NCI-H510A treated with DMSO at 0.1 percent for 48 hours (cell line): ENCODE measurements around the gene APOL3.
A peak's percentile ranks its signal among the peaks of the same experiment; 100 is the strongest.
"Not testable (repeated sequence)": the region's sequence is repeated elsewhere in the genome, so short reads cannot be mapped to it uniquely, and the experiment has no call there.

Source experiments
- DNase-seq: peaks from one replicate; lab custom pipeline; 2025; lab: John Stamatoyannopoulos, UW

The APOL3 gene, protein sequence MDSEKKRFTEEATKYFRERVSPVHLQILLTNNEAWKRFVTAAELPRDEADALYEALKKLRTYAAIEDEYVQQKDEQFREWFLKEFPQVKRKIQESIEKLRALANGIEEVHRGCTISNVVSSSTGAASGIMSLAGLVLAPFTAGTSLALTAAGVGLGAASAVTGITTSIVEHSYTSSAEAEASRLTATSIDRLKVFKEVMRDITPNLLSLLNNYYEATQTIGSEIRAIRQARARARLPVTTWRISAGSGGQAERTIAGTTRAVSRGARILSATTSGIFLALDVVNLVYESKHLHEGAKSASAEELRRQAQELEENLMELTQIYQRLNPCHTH

DNA sequence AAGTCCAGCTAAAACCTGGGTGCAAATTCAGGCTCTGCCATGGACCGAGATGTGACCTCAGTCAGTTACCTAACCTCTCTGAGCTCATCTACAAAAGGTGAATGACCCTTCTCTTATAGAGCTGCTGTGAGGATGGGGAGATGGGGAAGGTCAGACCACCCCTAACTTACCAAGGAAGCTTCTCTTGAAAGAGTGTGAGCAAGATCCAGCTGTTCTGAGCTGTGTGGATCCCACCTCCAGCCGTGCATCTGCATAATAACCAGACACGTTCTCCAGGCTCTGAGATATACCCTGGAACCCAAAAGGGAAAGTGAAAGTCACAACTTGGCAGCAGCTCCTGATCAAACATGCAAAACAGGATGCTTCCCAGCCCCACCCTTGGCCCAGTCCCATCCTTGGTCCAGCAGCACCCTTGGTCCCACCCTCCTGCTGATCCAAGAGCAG is at the start of gene APOL3:
Gene APOL3 (minus strand): TSS at position 257 of the 444 bp plus-strand sequence. CDS start 11,700 bp downstream, outside the sequence.
- DNase-seq = no peak

- no peak for DNase-seq
Observed at GRCh38 chr22:36210224-36210623, 49.7 kb upstream of the APOL3 start.

DNA sequence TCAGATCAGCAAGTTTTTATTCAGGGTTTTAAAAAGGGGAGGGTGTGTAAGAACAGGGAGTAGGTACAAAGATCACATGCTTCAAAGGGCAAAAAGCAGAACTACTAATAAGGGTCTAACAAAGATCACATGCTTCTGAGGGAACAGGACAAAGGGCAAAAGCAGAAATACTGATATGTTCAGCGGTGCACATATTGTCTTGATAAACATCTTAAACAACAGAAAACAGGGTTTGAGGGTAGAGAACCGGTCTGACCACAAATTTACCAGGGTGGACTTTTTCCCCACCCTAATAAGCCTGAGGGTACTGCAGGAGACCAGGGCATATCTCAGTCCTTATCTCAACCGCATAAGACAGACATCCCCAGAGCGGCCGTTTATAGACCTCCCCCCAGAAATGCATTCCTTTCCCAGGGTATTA is 48.9 kb upstream of the APOL3 start:
- not testable (repeated sequence) for DNase-seq

DNA sequence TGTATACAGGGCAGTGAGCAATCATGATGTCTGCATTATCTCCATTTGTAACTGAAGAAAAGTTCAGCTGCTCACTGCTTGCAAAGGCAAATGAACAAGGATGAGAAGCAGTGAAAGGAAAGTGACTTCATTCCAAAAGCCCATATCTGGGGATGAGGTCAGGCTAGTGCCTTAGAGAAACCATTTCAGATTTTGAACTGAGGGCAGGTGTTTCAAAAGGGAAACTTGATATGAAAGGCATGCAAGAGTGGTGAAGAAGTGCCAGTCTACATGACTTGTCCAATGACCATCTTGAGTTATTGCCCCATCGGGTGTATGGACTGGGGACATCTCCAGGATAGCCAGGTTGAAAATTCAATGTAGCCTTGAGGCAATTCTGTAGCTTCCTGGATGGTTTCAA is 48.4 kb upstream of the APOL3 start:
- DNase-seq = no peak

GRCh38 chr22:36208162-36208765 is 47.7 kb upstream of the APOL3 start:
- DNase-seq = no peak

DNA sequence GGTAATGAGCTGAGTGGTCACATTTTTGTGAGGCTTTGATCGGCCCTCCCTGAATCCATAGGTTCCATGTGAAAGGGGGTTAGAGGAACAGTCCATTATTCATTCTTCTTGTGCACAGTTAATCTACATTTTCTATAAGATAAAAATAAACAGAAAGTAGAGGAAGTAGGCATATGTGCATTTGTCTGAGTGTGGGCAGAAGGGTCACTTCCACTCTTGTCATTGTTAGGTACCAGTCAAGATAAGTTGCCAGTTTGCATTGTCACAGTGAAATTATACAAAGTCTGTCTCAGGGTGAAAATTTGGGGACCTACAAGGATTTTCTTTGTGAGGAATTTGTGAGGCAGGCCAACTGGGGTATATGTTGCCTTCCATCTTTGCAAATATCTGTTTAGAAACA is 45.7 kb upstream of the APOL3 start:
- no peak for DNase-seq

DNA sequence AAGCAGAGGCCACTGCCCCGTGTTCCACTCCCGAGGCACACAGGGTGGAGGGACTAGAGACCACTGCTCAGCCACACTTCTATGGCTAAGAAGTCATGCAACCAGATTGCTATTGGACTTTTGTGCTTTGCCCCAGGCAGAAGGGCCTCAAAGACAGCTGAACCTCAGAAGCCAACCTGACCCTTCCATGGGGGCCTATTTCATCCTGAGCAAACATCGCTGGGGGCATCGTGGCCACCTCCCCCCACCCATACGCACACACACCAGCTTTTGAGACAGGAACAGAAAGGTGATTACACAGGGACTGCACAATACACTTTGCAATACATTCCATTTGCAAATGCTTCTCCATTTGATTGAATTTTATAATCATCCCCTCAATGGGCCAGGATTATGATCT is 45.0 kb upstream of the APOL3 start:
- DNase-seq = not testable (repeated sequence)

DNA sequence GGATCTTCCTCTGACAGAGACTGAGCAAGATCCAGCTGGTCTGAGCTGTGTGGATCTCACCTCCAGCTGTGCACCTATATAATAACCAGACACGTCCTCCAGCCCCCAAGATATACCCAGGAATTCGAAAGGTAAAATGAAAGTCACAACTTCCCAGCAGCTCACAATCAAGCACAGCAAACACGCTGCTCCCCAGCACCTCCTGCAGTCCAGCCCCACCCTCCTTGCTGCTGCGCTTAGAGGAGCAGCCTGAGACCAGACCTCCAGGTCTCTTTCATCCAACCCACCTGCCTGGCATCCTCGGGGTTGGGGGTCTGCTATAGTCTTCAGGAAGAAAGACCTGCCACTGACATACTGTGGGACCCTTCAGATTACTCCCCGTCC is 44.1 kb upstream of the APOL3 start:
- no peak for DNase-seq

- DNase-seq = no peak
Observed at GRCh38 chr22:36204001-36204631, 43.6 kb upstream of the APOL3 start.

- DNase-seq = peak; percentile 34
Observed at GRCh38 chr22:36203441-36203840, 42.9 kb upstream of the APOL3 start.

- DNase-seq = peak; percentile 40
Observed at GRCh38 chr22:36202906-36203305, 42.4 kb upstream of the APOL3 start.

- DNase-seq = no peak
Observed at GRCh38 chr22:36201630-36202319, 41.2 kb upstream of the APOL3 start, which contains the start of gene APOL4. TSS of gene APOL4 (minus strand) at chr22:36201809. CDS start at chr22:36201734, 75 bp downstream.

GRCh38 chr22:36201025-36201424 is 40.5 kb upstream of the APOL3 start:
- not testable (repeated sequence) for DNase-seq

DNA sequence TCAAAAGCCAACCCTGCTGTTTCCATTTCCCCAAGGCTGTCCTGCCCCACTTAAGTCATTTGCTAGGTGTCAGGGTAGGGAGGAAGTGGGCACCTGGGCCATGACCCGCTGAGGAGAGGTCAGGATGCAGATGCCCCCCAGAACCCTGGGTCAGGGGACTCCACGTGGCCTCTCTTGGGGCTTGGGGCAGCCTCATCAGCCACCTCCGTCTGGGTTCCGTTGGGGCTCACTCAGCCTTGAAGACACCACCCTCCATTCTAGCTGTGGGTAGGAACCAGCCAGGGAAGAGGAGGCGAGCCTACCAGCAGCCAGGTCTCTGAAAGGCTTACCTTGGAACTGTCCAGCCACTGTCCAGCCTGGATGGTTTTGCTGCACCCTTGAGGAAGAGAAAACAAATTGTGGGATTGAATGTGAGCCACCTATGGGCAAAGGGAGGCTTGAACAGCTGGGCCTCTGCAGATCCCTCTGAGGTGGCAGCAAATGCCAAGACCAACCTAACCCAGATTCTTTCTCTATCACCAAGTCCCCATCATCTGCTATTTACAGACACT is 38.5 kb upstream of the APOL3 start:
- no peak for DNase-seq

- DNase-seq = no peak
Observed at GRCh38 chr22:36198536-36198935, 38.0 kb upstream of the APOL3 start.

- DNase-seq = no peak
Observed at GRCh38 chr22:36197514-36198146, 37.1 kb upstream of the APOL3 start.

DNA sequence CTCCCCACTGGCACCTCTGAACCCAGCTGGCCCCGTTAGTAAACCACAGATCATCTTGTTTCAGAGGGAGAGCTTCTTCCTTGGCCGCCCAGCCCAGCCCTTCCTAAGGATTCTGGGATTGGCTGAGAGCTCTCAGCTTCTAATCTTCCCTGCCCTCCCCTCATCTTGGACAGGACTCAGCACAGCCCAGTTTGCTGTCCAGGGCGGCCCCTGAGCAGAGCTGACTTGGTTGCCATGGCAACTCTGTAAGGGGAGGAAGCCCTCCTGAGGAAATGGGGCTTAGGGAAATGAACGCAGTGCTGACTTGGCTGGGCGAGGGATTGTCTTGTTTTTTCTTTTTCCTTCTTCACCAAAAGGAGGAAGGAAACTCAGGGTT is 36.5 kb upstream of the APOL3 start:
- DNase-seq = no peak

DNA sequence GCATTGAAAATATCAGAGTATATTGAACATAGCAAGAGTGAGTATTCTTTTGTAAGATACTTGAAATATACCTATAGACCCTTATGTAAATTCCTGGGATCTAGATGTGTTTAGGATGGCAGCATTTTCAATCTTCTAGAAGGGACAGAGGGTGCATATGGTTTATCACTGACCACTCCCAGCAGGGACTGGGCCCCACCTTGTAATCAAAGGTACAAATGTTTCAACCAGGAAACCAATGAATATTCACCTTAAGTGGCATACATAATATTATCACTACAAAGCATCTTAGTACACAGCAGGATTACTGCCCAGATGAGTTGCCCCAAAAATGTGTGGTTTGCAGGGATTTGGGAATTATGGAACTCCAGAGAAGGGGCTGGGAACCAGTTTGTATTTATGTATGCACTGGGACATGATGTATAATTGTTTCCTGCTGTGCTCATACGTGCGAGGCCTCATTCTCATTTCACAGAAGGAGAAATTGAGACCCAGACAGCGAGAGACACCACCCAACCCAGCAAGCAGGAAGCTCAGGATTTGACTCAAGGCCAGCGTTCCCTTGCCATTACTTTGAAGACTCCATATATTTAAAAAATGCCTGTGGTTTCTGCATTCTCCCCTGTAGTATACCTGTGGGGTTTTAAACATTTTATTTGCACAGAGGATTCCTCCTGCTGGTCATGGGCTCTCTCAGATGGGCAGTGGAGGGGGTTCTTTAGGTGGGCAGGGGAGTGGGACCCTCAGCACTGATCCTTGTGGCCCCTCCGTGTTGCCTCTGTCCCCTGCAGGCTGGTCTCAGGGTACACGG is 35.9 kb upstream of the APOL3 start:
- DNase-seq = no peak

- peak; percentile 10 for DNase-seq
Observed at GRCh38 chr22:36194971-36195370, 34.4 kb upstream of the APOL3 start.

GRCh38 chr22:36194385-36194784 is 33.8 kb upstream of the APOL3 start:
- DNase-seq = no peak

DNA sequence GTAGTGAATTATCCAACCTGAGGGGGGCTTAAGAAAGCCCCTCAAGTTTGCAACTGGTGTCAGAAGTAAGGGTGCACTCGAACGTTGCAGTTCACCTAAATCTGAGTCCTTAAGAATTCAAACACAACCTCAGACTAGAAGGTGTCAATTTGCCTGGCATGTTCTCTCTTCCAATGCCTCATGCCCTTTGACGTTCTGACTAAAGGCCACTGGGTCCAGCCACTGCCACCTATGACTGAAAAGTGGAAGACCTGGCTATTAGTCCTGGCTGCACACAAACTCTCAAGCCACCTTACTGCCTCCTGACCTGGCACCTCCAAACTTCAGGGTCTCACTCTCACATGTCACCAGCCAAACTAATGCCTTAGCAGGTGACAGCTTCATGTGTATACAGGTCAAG is 33.0 kb upstream of the APOL3 start:
- no peak for DNase-seq
